OCI-LY7 (cell line): ENCODE results near the gene ERGIC1. TPM values are rescaled to one million over a fixed set of nuclear protein-coding genes. Genes with fewer than 3 reads are reported as not detected.

Experiments used
- BruUV-seq: library from RNA; stranded (reverse); fragments of 400-500 nt; replicated peaks from 2 replicates; lab custom pipeline; 2021; lab: Mats Ljungman, UMichigan
- CTCF ChIA-PET: fragments of 300-600 bp; sonication (Branson Sonifier 250); formaldehyde crosslinking; loops from one replicate; lab custom pipeline; 2022; ENCODE audit warnings: antibody characterized with exemption; ENCODE audit not compliant: unreplicated experiment; lab: Charles Lee
- POLR2A ChIA-PET: fragments of 300-600 bp; sonication (Branson Sonifier 250); formaldehyde crosslinking; loops from one replicate; lab custom pipeline; 2022; ENCODE audit warnings: antibody characterized with exemption; lab: Charles Lee
- DNase-seq: peaks from one replicate; pipeline ENCODE4 v3.0.0-alpha.2; 2015; ENCODE audit warnings: low spot score
- H2AFZ ChIP-seq: fragments of 200-600 bp; sonication (generic), shearing (Covaris generic); 2 replicates; pipeline ENCODE4 v1.6.1; 2014; ENCODE audit warnings: mild to moderate bottlenecking, antibody characterized with exemption, low read length, moderate library complexity
- H3K27ac ChIP-seq: fragments of 200-600 bp; sonication (generic); 2 replicates; pipeline ENCODE4 v1.5.1; 2014; ENCODE audit warnings: mixed run types, low read depth, mild to moderate bottlenecking, moderate library complexity, low read length, inconsistent platforms; ENCODE audit not compliant: poor library complexity, severe bottlenecking
- H3K36me3 ChIP-seq: fragments of 200-600 bp; sonication (generic); 2 replicates; pipeline ENCODE4 v1.6.1; 2014; ENCODE audit warnings: mild to moderate bottlenecking, antibody characterized with exemption, low read length, moderate library complexity, mixed read lengths; ENCODE audit not compliant: insufficient read depth
- H3K4me1 ChIP-seq: fragments of 200-600 bp; sonication (generic); 2 replicates; pipeline ENCODE4 v1.5.1; 2014; ENCODE audit warnings: mild to moderate bottlenecking, low read length; ENCODE audit not compliant: insufficient read depth, poor library complexity, severe bottlenecking
- H3K4me2 ChIP-seq: fragments of 200-600 bp; sonication (generic); 2 replicates; pipeline ENCODE4 v1.6.1; 2014; ENCODE audit warnings: mild to moderate bottlenecking, low read length
- H3K4me3 ChIP-seq: fragments of 200-600 bp; sonication (generic); 2 replicates; pipeline ENCODE4 v1.5.1; 2014; ENCODE audit warnings: mild to moderate bottlenecking, low read depth, low read length; ENCODE audit not compliant: poor library complexity, severe bottlenecking
- H3K79me2 ChIP-seq: fragments of 200-600 bp; sonication (generic); 2 replicates; pipeline ENCODE4 v1.6.1; 2016; ENCODE audit warnings: low read depth, mild to moderate bottlenecking, low read length, moderate library complexity, mixed read lengths; ENCODE audit not compliant: insufficient read depth
- H3K9me2 ChIP-seq: fragments of 200-600 bp; sonication (generic); 2 replicates; pipeline ENCODE4 v1.6.1; 2016; ENCODE audit warnings: mild to moderate bottlenecking, low read length, mixed read lengths; ENCODE audit not compliant: insufficient read depth
- H3K9me3 ChIP-seq: fragments of 200-600 bp; sonication (generic); 2 replicates; pipeline ENCODE4 v1.6.1; 2014; ENCODE audit warnings: mild to moderate bottlenecking, mixed run types, low read length, mixed read lengths
- H4K20me1 ChIP-seq: fragments of 200-600 bp; sonication (generic); 2 replicates; pipeline ENCODE4 v1.6.1; 2014; ENCODE audit warnings: mild to moderate bottlenecking, antibody characterized with exemption, low read length, moderate library complexity, mixed read lengths; ENCODE audit not compliant: insufficient read depth
- CTCF ChIP-seq: fragments of 200-600 bp; sonication (generic); conservative IDR thresholded peaks from 2 replicates; pipeline ENCODE4 v1.5.1; 2014; ENCODE audit warnings: mild to moderate bottlenecking, antibody characterized with exemption, low read length, moderate library complexity, mixed read lengths
- EZH2phosphoT487 ChIP-seq: fragments of 200-600 bp; sonication (generic); IDR thresholded peaks from 2 replicates; pipeline ENCODE4 v1.6.1; 2018; ENCODE audit warnings: low read depth, borderline replicate concordance, mild to moderate bottlenecking, mixed run types, antibody characterized with exemption, low read length, moderate library complexity, mixed read lengths
- intact Hi-C: fragments of 100-400 bp; cut with micrococcal nuclease; formaldehyde crosslinking; loops from one replicate; pipeline ENCODE4 v1.10.0; 2022; ENCODE audit not compliant: unreplicated experiment
- total RNA-seq, 2 experiments: library from RNA; depleted of rRNA in 1 of 2; stranded (reverse); fragments of >200 nt in 1 of 2; shearing (Covaris generic) in 1 of 2; gene quantifications; 2 replicates each; pipeline ENCODE4 v1.2.3, GENCODE V29; 2014 to 2022

Gene ERGIC1
- total RNA-seq, 2 experiments from 2014 or later, result 125 to 178 TPM

GRCh38 chr5:172855597-172856292 is 21.7 kb downstream of the ERGIC1 start:
- no peak for DNase-seq
- no peak overlapping the region for H3K27ac ChIP-seq
- peaks cover 6% of the 10 kb centered on the region; the same call in 1 of the 2 replicates for H3K36me3 ChIP-seq
- H4K20me1 ChIP-seq, result no peaks in the 10 kb centered on the region
- CTCF ChIA-PET, result no interaction called here
- POLR2A ChIA-PET, result no interaction called here
- intact Hi-C loops, result no loop called here
- TF ChIP-seq EZH2phosphoT487 (no peak), CTCF (no peak)
- H3K4me3 ChIP-seq, result no peak overlapping the region
- peaks cover 10% of the 10 kb centered on the region for H3K4me1 ChIP-seq
- no peaks in the 10 kb centered on the region for H3K9me3 ChIP-seq
- no peaks in the 10 kb centered on the region for H3K9me2 ChIP-seq
- H2AFZ ChIP-seq, result no peak overlapping the region
- H3K4me2 ChIP-seq, result no peak overlapping the region
- peaks cover 26% of the 10 kb centered on the region; the same call in 1 of the 2 replicates for H3K79me2 ChIP-seq
- BruUV-seq, result no TSS peak

GRCh38 chr5:172856336-172856735 is 22.3 kb downstream of the ERGIC1 start:
- POLR2A ChIA-PET, result no interaction called here
- CTCF ChIA-PET, result no interaction called here
- no peaks in the 10 kb centered on the region for H3K9me2 ChIP-seq
- no peak overlapping the region for H3K4me3 ChIP-seq
- H3K36me3 ChIP-seq, result peaks cover 12% of the 10 kb centered on the region; the same call in 1 of the 2 replicates
- TF ChIP-seq EZH2phosphoT487 (no peak), CTCF (no peak)
- peaks cover 24% of the 10 kb centered on the region; the same call in 1 of the 2 replicates for H3K79me2 ChIP-seq
- intact Hi-C loops, result no loop called here
- BruUV-seq, result no TSS peak
- no peak overlapping the region for H3K27ac ChIP-seq
- no peaks in the 10 kb centered on the region; the same call in 1 of the 2 replicates for H4K20me1 ChIP-seq
- H3K9me3 ChIP-seq, result no peaks in the 10 kb centered on the region
- peaks cover 10% of the 10 kb centered on the region for H3K4me1 ChIP-seq
- DNase-seq, result no peak
- H2AFZ ChIP-seq, result no peak overlapping the region
- no peak overlapping the region for H3K4me2 ChIP-seq

- Histone ChIP-seq H3K9me2 (no peaks in the 10 kb centered on the region), H3K79me2 (peaks cover 9% of the 10 kb centered on the region), H3K9me3 (no peaks in the 10 kb centered on the region), H2AFZ (no peak overlapping the region), H3K27ac (no peak overlapping the region), H4K20me1 (no peaks in the 10 kb centered on the region; the same call in 1 of the 2 replicates), H3K4me1 (peaks cover 8% of the 10 kb centered on the region), H3K4me2 (no peak overlapping the region), H3K4me3 (no peak overlapping the region), H3K36me3 (peaks cover 20% of the 10 kb centered on the region; the same call in 1 of the 2 replicates)
- no TSS peak for BruUV-seq
- TF ChIP-seq EZH2phosphoT487 (no peak), CTCF (no peak)
- POLR2A ChIA-PET, result interaction anchor here (0.6 kb wide), 1 partner anchor 395 kb away, joined by 3 read pairs; no protein-coding TSS in a partner anchor
- no peak for DNase-seq
- intact Hi-C loops, result no loop called here
- CTCF ChIA-PET, result no interaction called here
Observed at GRCh38 chr5:172857982-172858381, 23.9 kb downstream of the ERGIC1 start.
